Measurements from ENCODE around the gene MED17.

DNA sequence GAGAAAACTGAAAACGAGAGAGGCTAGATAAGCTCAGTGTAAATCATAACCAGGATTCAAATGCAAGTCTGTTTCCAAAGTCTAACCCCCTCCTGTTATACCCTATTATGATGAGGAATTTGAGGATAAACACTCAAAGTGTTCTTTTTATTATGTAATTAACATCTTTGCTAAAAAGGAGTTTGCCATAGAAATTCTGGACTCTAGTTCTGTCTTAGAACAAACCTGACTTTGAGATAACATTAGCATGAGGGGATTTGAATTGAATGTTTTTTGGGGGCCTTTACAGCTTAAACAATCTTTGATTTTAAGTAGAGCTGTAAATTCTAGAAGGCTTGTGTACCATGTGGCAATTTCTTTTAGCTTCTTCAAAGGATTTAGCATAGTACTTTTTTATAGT lies 33.1 kb upstream of the MED17 start:
- no peak for TF ChIP-seq POLR2A (IDR thresholded peaks at IDR 0.05; ENCODE audit: low read length)
- TF ChIP-seq GATA1 (IDR thresholded peaks at IDR 0.05; ENCODE audit: low read depth, low read length), result no peak
